MM.1S (cell line): ENCODE measurements around the gene CDH16.

Experiments
- DNase-seq: peaks from one replicate; pipeline ENCODE4 v3.0.0-alpha.2; 2015
- H2AFZ ChIP-seq: fragments of 300-600 bp; sonication (generic); 2 replicates; pipeline ENCODE4 v1.6.0; 2016; ENCODE audit warnings: antibody characterized with exemption, low read length
- H3F3A ChIP-seq: fragments of 300-600 bp; sonication (generic); 2 replicates; pipeline ENCODE4 v1.6.1; 2016; ENCODE audit warnings: mild to moderate bottlenecking, antibody characterized with exemption, low read length, moderate library complexity, mixed read lengths; ENCODE audit not compliant: insufficient read depth
- H3K27ac ChIP-seq: fragments of 300-600 bp; sonication (generic); 2 replicates; pipeline ENCODE4 v1.5.1; 2016; ENCODE audit warnings: mild to moderate bottlenecking, low read length
- H3K27me3 ChIP-seq: fragments of 300-600 bp; sonication (generic); replicated peaks from 2 replicates; pipeline ENCODE4 v1.6.0; 2016; ENCODE audit warnings: low read length; ENCODE audit not compliant: insufficient read depth
- H3K36me3 ChIP-seq: fragments of 300-600 bp; sonication (generic); replicated peaks from 2 replicates; pipeline ENCODE4 v1.6.1; 2016; ENCODE audit warnings: mild to moderate bottlenecking, low read length, mixed read lengths; ENCODE audit not compliant: insufficient read depth
- H3K4me1 ChIP-seq: fragments of 300-600 bp; sonication (generic); 2 replicates; pipeline ENCODE4 v1.6.1; 2016; ENCODE audit warnings: low read length, mixed read lengths
- H3K4me2 ChIP-seq: fragments of 300-600 bp; sonication (generic); 2 replicates; pipeline ENCODE4 v1.6.0; 2016; ENCODE audit warnings: low read depth, low read length
- H3K4me3 ChIP-seq: fragments of 300-600 bp; sonication (generic); 2 replicates; pipeline ENCODE4 v1.5.1; 2016; ENCODE audit warnings: low read length, mixed read lengths
- H3K79me2 ChIP-seq: fragments of 300-600 bp; sonication (generic); 2 replicates; pipeline ENCODE4 v1.6.1; 2016; ENCODE audit warnings: mixed run types, low read length, mixed read lengths
- H3K9ac ChIP-seq: fragments of 300-600 bp; sonication (generic); 2 replicates; pipeline ENCODE4 v1.6.1; 2016; ENCODE audit warnings: low read length, mixed read lengths
- H3K9me2 ChIP-seq: fragments of 300-600 bp; sonication (generic); replicated peaks from 2 replicates; pipeline ENCODE4 v1.6.1; 2016; ENCODE audit warnings: mild to moderate bottlenecking, low read length, mixed read lengths; ENCODE audit not compliant: insufficient read depth
- H3K9me3 ChIP-seq: fragments of 300-600 bp; sonication (generic); replicated peaks from 2 replicates; pipeline ENCODE4 v1.6.1; 2016; ENCODE audit warnings: mild to moderate bottlenecking, low read length, mixed read lengths; ENCODE audit not compliant: insufficient read depth
- H4K20me1 ChIP-seq: fragments of 300-600 bp; sonication (generic); 2 replicates; pipeline ENCODE4 v1.6.1; 2016; ENCODE audit warnings: mild to moderate bottlenecking, low read length, moderate library complexity, mixed read lengths; ENCODE audit not compliant: insufficient read depth
- EZH2 ChIP-seq: fragments of 300-600 bp; sonication (generic); optimal IDR thresholded peaks from 2 replicates; pipeline ENCODE3; 2017; ENCODE audit warnings: low read depth, mild to moderate bottlenecking, antibody characterized with exemption, low read length, mixed read lengths
- EZH2phosphoT487 ChIP-seq: fragments of 300-600 bp; sonication (generic); IDR thresholded peaks from 2 replicates; pipeline ENCODE4 v1.6.1; 2018; ENCODE audit warnings: antibody characterized with exemption, low read length
- TF ChIP-seq, protein P1 (sequence below): fragments of 300-600 bp; sonication (generic); IDR thresholded peaks from 2 replicates; pipeline ENCODE4 v1.5.1; 2016; ENCODE audit warnings: antibody characterized with exemption, low read length, mixed read lengths

CDH16 gene

GRCh38 chr16:66939366-66939765, 20.7 kb upstream of the CDH16 start:
- Histone ChIP-seq H3K4me1 (no peaks in the 10 kb centered on the region), H3K27ac (no peak overlapping the region), H4K20me1 (no peaks in the 10 kb centered on the region), H3K9me2 (no peaks in the 10 kb centered on the region), H2AFZ (no peak overlapping the region), H3K36me3 (no peaks in the 10 kb centered on the region), H3K27me3 (no peaks in the 10 kb centered on the region), H3K4me2 (no peak overlapping the region), H3K4me3 (no peak overlapping the region), H3K79me2 (peaks cover 21% of the 10 kb centered on the region), H3F3A (no peaks in the 10 kb centered on the region), H3K9me3 (no peaks in the 10 kb centered on the region), H3K9ac (no peak overlapping the region)
- TF ChIP-seq, protein P1, sequence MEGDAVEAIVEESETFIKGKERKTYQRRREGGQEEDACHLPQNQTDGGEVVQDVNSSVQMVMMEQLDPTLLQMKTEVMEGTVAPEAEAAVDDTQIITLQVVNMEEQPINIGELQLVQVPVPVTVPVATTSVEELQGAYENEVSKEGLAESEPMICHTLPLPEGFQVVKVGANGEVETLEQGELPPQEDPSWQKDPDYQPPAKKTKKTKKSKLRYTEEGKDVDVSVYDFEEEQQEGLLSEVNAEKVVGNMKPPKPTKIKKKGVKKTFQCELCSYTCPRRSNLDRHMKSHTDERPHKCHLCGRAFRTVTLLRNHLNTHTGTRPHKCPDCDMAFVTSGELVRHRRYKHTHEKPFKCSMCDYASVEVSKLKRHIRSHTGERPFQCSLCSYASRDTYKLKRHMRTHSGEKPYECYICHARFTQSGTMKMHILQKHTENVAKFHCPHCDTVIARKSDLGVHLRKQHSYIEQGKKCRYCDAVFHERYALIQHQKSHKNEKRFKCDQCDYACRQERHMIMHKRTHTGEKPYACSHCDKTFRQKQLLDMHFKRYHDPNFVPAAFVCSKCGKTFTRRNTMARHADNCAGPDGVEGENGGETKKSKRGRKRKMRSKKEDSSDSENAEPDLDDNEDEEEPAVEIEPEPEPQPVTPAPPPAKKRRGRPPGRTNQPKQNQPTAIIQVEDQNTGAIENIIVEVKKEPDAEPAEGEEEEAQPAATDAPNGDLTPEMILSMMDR = no peak
- DNase-seq = no peak

DNA sequence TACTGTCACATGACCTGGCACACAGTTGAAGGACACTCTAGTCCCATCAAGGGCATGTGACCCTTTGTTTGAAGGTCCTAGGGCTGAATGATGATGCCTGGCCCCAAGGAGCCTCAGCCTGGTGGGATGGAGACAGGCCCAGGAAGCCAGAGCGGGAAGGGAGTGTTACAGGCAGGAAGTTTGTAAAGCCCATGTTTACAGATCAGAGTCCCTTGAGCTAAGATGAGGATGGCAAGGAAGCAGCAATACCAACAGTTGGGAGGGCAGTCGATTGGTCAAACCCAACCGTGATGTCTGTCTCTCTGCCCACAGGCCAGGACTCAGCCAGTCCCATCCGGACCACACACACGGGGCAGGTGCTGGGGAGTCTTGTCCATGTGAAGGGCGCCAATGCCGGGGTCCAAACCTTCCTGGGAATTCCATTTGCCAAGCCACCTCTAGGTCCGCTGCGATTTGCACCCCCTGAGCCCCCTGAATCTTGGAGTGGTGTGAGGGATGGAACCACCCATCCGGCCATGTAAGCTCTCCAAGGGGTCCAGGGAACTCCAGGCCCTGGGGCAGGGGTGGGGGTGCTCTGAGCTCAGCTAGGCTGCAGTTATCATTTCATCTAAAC, 19.1 kb upstream of the CDH16 start:
- no peaks in the 10 kb centered on the region for H3K36me3 ChIP-seq
- TF ChIP-seq EZH2phosphoT487 (no peak), EZH2 (no peak)
- TF ChIP-seq, protein P1 = no peak
- no peaks in the 10 kb centered on the region for H3K9me3 ChIP-seq
- no peaks in the 10 kb centered on the region for H3K9me2 ChIP-seq
- H3K27ac ChIP-seq = no peak overlapping the region
- no peaks in the 10 kb centered on the region for H3F3A ChIP-seq
- no peak overlapping the region for H3K9ac ChIP-seq
- no peak overlapping the region for H3K4me3 ChIP-seq
- H2AFZ ChIP-seq = no peak overlapping the region
- no peak for DNase-seq
- H3K4me1 ChIP-seq = 0 out of 2 replicates have a peak, but pooled peaks cover 4% of the 10 kb centered on the region
- no peaks in the 10 kb centered on the region for H4K20me1 ChIP-seq
- no peaks in the 10 kb centered on the region for H3K27me3 ChIP-seq
- peaks cover 35% of the 10 kb centered on the region for H3K79me2 ChIP-seq
- no peak overlapping the region for H3K4me2 ChIP-seq

- Histone ChIP-seq H3K4me1 (0 out of 2 replicates have a peak, but pooled peaks cover 4% of the 10 kb centered on the region), H3K9me3 (no peaks in the 10 kb centered on the region), H3K9me2 (no peaks in the 10 kb centered on the region), H4K20me1 (no peaks in the 10 kb centered on the region), H3K36me3 (no peaks in the 10 kb centered on the region), H3K79me2 (peaks cover 41% of the 10 kb centered on the region), H3K4me3 (no peak overlapping the region), H2AFZ (no peak overlapping the region), H3K27me3 (no peaks in the 10 kb centered on the region), H3F3A (no peaks in the 10 kb centered on the region), H3K27ac (no peak overlapping the region), H3K9ac (no peak overlapping the region), H3K4me2 (no peak overlapping the region)
- DNase-seq = no peak
- no peak for TF ChIP-seq EZH2
- TF ChIP-seq EZH2phosphoT487 = no peak
- TF ChIP-seq, protein P1 = no peak
Observed at GRCh38 chr16:66936889-66937554, 18.3 kb upstream of the CDH16 start.
